H1 (cell line): Measurements from ENCODE around the gene TAGLN2. TPM values are rescaled to one million over a fixed set of nuclear protein-coding genes. Genes with fewer than 3 reads are reported as not detected.

Experiments
- CTCF ChIA-PET: fragments of 300-600 bp; sonication (Branson Sonifier 250); formaldehyde crosslinking; loops from one replicate; lab custom pipeline; 2021; ENCODE audit not compliant: partially characterized antibody; lab: Charles Lee
- POLR2A ChIA-PET: fragments of 300-600 bp; sonication (Branson Sonifier 250); formaldehyde crosslinking; loops from one replicate; lab custom pipeline; 2021; ENCODE audit warnings: inconsistent platforms; ENCODE audit not compliant: partially characterized antibody; lab: Charles Lee
- DNase-seq, 2 experiments: peaks; one replicate each; pipeline versions ENCODE4 v3.0.0 to v3.0.0-alpha.2; 2010 to 2022; ENCODE audit warnings: low spot score in 2 of 2, low read depth in 1 of 2, mixed read lengths in 1 of 2
- FAIRE-seq: peaks from 2 replicates; lab custom pipeline; 2011; peaks lifted over from hg19 to GRCh38; lab: Jason Lieb, UNC
- H2AFZ ChIP-seq: 2 replicates; pipeline ENCODE4 v1.8.1; 2012; ENCODE audit warnings: low read length, inconsistent platforms
- H2AK5ac ChIP-seq: 2 replicates; pipeline ENCODE4 v1.6.1; 2013; ENCODE audit warnings: low read depth, low read length
- H2BK120ac ChIP-seq: replicated peaks from 2 replicates; pipeline ENCODE3; 2013; ENCODE audit warnings: low read depth, low read length, inconsistent platforms
- H2BK12ac ChIP-seq: 2 replicates; pipeline ENCODE4 v1.6.1; 2013; ENCODE audit warnings: low read depth, low read length
- H2BK15ac ChIP-seq: 2 replicates; pipeline ENCODE4 v1.6.1; 2013; ENCODE audit warnings: low read length
- H2BK20ac ChIP-seq: 2 replicates; pipeline ENCODE4 v1.6.1; 2013; ENCODE audit warnings: low read length
- H2BK5ac ChIP-seq: 2 replicates; pipeline ENCODE4 v1.6.1; 2013; ENCODE audit warnings: low read depth, low read length
- H3K14ac ChIP-seq: 2 replicates; pipeline ENCODE4 v1.6.1; 2013; ENCODE audit warnings: inconsistent platforms; ENCODE audit not compliant: insufficient read length
- H3K18ac ChIP-seq: 2 replicates; pipeline ENCODE4 v1.6.1; 2013; ENCODE audit warnings: low read length; ENCODE audit errors: extremely low read depth
- H3K23ac ChIP-seq: 2 replicates; pipeline ENCODE4 v1.6.1; 2013; ENCODE audit warnings: inconsistent platforms; ENCODE audit not compliant: insufficient read length
- H3K23me2 ChIP-seq: 2 replicates; pipeline ENCODE4 v1.6.1; 2013; ENCODE audit warnings: low read depth, low read length
- H3K27ac ChIP-seq: 2 replicates; pipeline ENCODE4 v1.6.1; 2011; ENCODE audit warnings: low read depth, low read length, inconsistent platforms
- H3K27me3 ChIP-seq, 4 experiments: replicated peaks in 1 of 4; 1 replicate in 1 of 4; 2 replicates in 3 of 4; pipeline versions ENCODE4 v1.6.1 to v1.8.1; 2011 to 2013; ENCODE audit warnings: low read length in 3 of 4, mild to moderate bottlenecking in 3 of 4, inconsistent platforms in 2 of 4, mixed read lengths in 2 of 4, moderate library complexity in 1 of 4; ENCODE audit not compliant: control insufficient read depth in 3 of 4, insufficient read depth in 3 of 4; ENCODE audit errors: extremely low read depth in 1 of 4
- H3K36me3 ChIP-seq, 4 experiments: 2 replicates each; pipeline versions ENCODE4 v1.6.1 to v1.8.1; 2011 to 2013; ENCODE audit warnings: mild to moderate bottlenecking in 4 of 4, low read length in 3 of 4, moderate library complexity in 2 of 4, control low read depth in 1 of 4, inconsistent platforms in 1 of 4; ENCODE audit not compliant: insufficient read depth in 4 of 4, control insufficient read depth in 2 of 4
- H3K4ac ChIP-seq: replicated peaks from 2 replicates; pipeline ENCODE3; 2013; ENCODE audit warnings: low read length, low read depth, mixed read lengths, inconsistent platforms; ENCODE audit not compliant: insufficient read length
- H3K4me1 ChIP-seq, 4 experiments: replicated peaks in 1 of 4; 1 replicate in 1 of 4; 2 replicates in 3 of 4; pipeline versions ENCODE4 v1.6.1 to v1.8.1; 2011 to 2013; ENCODE audit warnings: low read length in 3 of 4, inconsistent platforms in 2 of 4, mixed read lengths in 1 of 4; ENCODE audit not compliant: insufficient read depth in 4 of 4, control insufficient read depth in 3 of 4
- H3K4me2 ChIP-seq, 2 experiments: 2 replicates each; pipeline versions ENCODE4 v1.6.1 to v1.8.1; 2011 to 2013; ENCODE audit warnings: low read depth in 2 of 2, low read length in 2 of 2, control low read depth in 1 of 2, inconsistent platforms in 1 of 2, mild to moderate bottlenecking in 1 of 2; ENCODE audit not compliant: insufficient read depth in 1 of 2
- H3K4me3 ChIP-seq, 4 experiments: fragments of 200-600, 300-600 bp in 1 of 4; sonication (generic), shearing (Covaris generic), sonication (Bioruptor Twin) in 1 of 4; 2 replicates each; pipeline versions ENCODE4 v1.5.1 to v1.8.1; 2011 to 2016; ENCODE audit warnings: low read length in 4 of 4, low read depth in 3 of 4, control low read depth in 2 of 4, inconsistent platforms in 2 of 4, mild to moderate bottlenecking in 2 of 4, mixed read lengths in 1 of 4, moderate library complexity in 1 of 4; ENCODE audit not compliant: insufficient read depth in 2 of 4; ENCODE audit errors: extremely low read depth in 1 of 4
- H3K56ac ChIP-seq: replicated peaks from 2 replicates; pipeline ENCODE3; 2013; ENCODE audit warnings: low read depth, mild to moderate bottlenecking, mixed read lengths, low read length, inconsistent platforms; ENCODE audit not compliant: insufficient read length
- H3K79me1 ChIP-seq: 2 replicates; pipeline ENCODE4 v1.6.1; 2013; ENCODE audit warnings: low read depth, low read length, control low read depth
- H3K79me2 ChIP-seq, 2 experiments: 2 replicates each; pipeline versions ENCODE4 v1.6.1 to v1.8.1; 2012 to 2013; ENCODE audit warnings: low read length in 2 of 2, mild to moderate bottlenecking in 2 of 2, inconsistent platforms in 1 of 2; ENCODE audit not compliant: insufficient read depth in 2 of 2, control insufficient read depth in 1 of 2
- H3K9ac ChIP-seq, 4 experiments: replicated peaks in 1 of 4; 1 replicate in 1 of 4; 2 replicates in 3 of 4; pipeline versions ENCODE4 v1.6.1 to v1.8.1; 2011 to 2013; ENCODE audit warnings: low read depth in 3 of 4, low read length in 3 of 4, control low read depth in 2 of 4, mild to moderate bottlenecking in 2 of 4, moderate library complexity in 2 of 4, inconsistent platforms in 1 of 4; ENCODE audit errors: extremely low read depth in 1 of 4
- H3K9me3 ChIP-seq, 2 experiments: 2 replicates each; pipeline versions ENCODE4 v1.6.1 to v1.8.1; 2012 to 2013; ENCODE audit warnings: mild to moderate bottlenecking in 2 of 2, moderate library complexity in 2 of 2, control low read depth in 1 of 2, inconsistent platforms in 1 of 2, low read depth in 1 of 2, low read length in 1 of 2, mixed read lengths in 1 of 2; ENCODE audit not compliant: insufficient read depth in 2 of 2
- H4K20me1 ChIP-seq, 2 experiments: replicated peaks in 1 of 2; 2 replicates each; pipeline versions ENCODE3 to v1.8.1; 2011 to 2013; ENCODE audit warnings: inconsistent platforms in 2 of 2, low read length in 2 of 2, mild to moderate bottlenecking in 1 of 2; ENCODE audit not compliant: insufficient read depth in 2 of 2, control insufficient read depth in 1 of 2
- H4K5ac ChIP-seq: 2 replicates; pipeline ENCODE4 v1.6.1; 2013; ENCODE audit warnings: low read length, low read depth, mixed read lengths, inconsistent platforms; ENCODE audit not compliant: insufficient read length
- H4K8ac ChIP-seq: 2 replicates; pipeline ENCODE4 v1.8.0; 2013; ENCODE audit warnings: mild to moderate bottlenecking, moderate library complexity, low read length, inconsistent platforms; ENCODE audit not compliant: insufficient read depth; ENCODE audit errors: extremely low read depth
- H4K91ac ChIP-seq: replicated peaks from 2 replicates; pipeline ENCODE3; 2013; ENCODE audit warnings: low read length, mixed read lengths, inconsistent platforms; ENCODE audit not compliant: insufficient read length
- JUND ChIP-seq: IDR thresholded peaks from 2 replicates; pipeline ENCODE4 v1.6.1; 2011; ENCODE audit warnings: mild to moderate bottlenecking, improper control_type of control experiment, low read length
- SP1 ChIP-seq: IDR thresholded peaks from 2 replicates; pipeline ENCODE4 v1.6.1; 2011; ENCODE audit warnings: low read depth, low read length
- SUZ12 ChIP-seq: fragments of 200-600 bp; sonication (generic); IDR thresholded peaks from 2 replicates; pipeline ENCODE4 v1.6.1; 2012; ENCODE audit warnings: mild to moderate bottlenecking, inconsistent platforms, low read length, moderate library complexity, mixed read lengths
- TEAD4 ChIP-seq: IDR thresholded peaks from 2 replicates; pipeline ENCODE4 v1.6.1; 2012; ENCODE audit warnings: low read depth, low read length, inconsistent platforms, mixed read lengths
- WGBS, 2 experiments: shearing (Covaris generic) in 1 of 2; methylation state at CpG; one replicate each; pipeline versions ENCODE4 v1.1.6 to v1.1.7; 2013 to 2015; ENCODE audit warnings: low lambda C conversion rate in 2 of 2, mixed read lengths in 2 of 2, inconsistent platforms in 1 of 2, low coverage in 1 of 2, missing lambda C conversion rate in 1 of 2; ENCODE audit not compliant: insufficient replicate concordance in 2 of 2, insufficient coverage in 1 of 2, insufficient read length in 1 of 2; ENCODE audit errors: extremely low coverage in 1 of 2, missing lambda C conversion rate in 1 of 2; 5-methylcytosine and 5-hydroxymethylcytosine counted together
- polyA plus RNA-seq, 7 experiments: library from polyadenylated mRNA; depleted of rRNA in 3 of 7; stranded (reverse) in 5 of 7; unstranded in 2 of 7; fragments of >200 nt in 5 of 7; fragments of 200-250 nt in 2 of 7; gene quantifications; 1 replicate in 5 of 7; 2 replicates in 1 of 7; 4 replicates in 1 of 7; pipeline versions ENCODE4 v1.2.1 to v1.2.3, GENCODE V29; 2011 to 2013; ENCODE audit warnings: missing spikeins in 2 of 7, mixed read lengths in 2 of 7
- total RNA-seq: library from RNA; stranded (reverse); fragmentation: NEBNext Ultra II Directional; extraction: Animal tissue kit (Norgen Biotek cat#: 25700); gene quantifications from 2 replicates; pipeline ENCODE4 v1.2.1, GENCODE V29; 2021

TAGLN2 gene
- total and polyA plus RNA-seq, 2 of the 8 experiments (the other 6 are each of a cell fraction or from before 2014, with no cell fraction given) = 93.0 to 114 TPM

DNA sequence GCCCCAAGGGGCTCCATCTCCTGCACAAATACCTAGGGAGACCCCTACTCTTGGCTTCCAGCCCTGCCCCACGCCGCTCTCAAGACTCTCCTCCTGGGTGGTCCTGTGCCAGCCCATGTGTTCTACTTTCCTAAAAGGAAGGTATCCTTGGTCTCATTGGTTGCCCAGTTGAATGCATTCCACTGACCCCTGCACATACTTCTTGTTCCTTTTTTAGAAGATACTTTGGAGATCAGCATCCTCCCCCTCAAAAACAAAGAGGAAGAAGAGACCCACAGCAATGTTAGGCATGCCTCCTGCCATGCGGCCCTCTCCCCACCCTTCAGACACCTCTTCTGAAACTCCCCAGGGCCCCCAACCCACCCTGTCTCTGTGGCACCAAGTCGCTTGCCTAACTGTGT lies 24.7 kb upstream of the TAGLN2 start:
- H3K4me1 ChIP-seq = peaks cover 4 to 9% (median 7%) of the 10 kb centered on the region in 4 experiments; a peak in 6 of 7 replicates
- ChIA-PET CTCF (interaction anchor here (16.3 to 35.5 kb wide), 2 partner anchors 13 to 55 kb away, joined by 128 to 696 read pairs; no protein-coding TSS in a partner anchor), POLR2A (interaction anchor here (1.2 to 1.4 kb wide), 2 partner anchors 17 to 61 kb away, joined by 3 read pairs; no protein-coding TSS in a partner anchor)
- no peak overlapping the region for H3K4ac ChIP-seq
- H2AFZ ChIP-seq = no peak overlapping the region
- no peak overlapping the region for H4K91ac ChIP-seq
- no peak overlapping the region for H3K4me3 ChIP-seq
- TF ChIP-seq SP1 (no peak), JUND (no peak), TEAD4 (no peak), SUZ12 (no peak)
- FAIRE-seq = no peak
- H3K23ac ChIP-seq = no peak overlapping the region
- H2BK12ac ChIP-seq = no peak overlapping the region
- 0 out of 4 replicates have a peak, but pooled peaks cover 0 to under 1% of the 10 kb centered on the region in 2 experiments for H3K79me2 ChIP-seq
- H3K56ac ChIP-seq = no peak overlapping the region
- DNase-seq = no peak
- H4K5ac ChIP-seq = no peak overlapping the region
- no peaks in the 10 kb centered on the region for H3K36me3 ChIP-seq
- no peak overlapping the region for H2BK5ac ChIP-seq
- H4K8ac ChIP-seq = no peak overlapping the region
- H3K27ac ChIP-seq = no peak overlapping the region
- no peak overlapping the region for H3K4me2 ChIP-seq
- H3K18ac ChIP-seq = no peak overlapping the region
- no peak overlapping the region for H3K14ac ChIP-seq
- H3K9ac ChIP-seq = no peak overlapping the region
- H3K9me3 ChIP-seq = no peaks in the 10 kb centered on the region
- H2BK15ac ChIP-seq = no peak overlapping the region
- WGBS, 2 experiments = 75% methylated on average over 3 of the region's 4 CpGs; no CpG with 5 or more reads in 1 of the 2 experiments
- H2AK5ac ChIP-seq = no peak overlapping the region
- no peaks in the 10 kb centered on the region; a peak in 1 of 7 replicates for H3K27me3 ChIP-seq
- no peak overlapping the region for H2BK20ac ChIP-seq
- no peaks in the 10 kb centered on the region for H3K79me1 ChIP-seq
- peaks cover 5% of the 10 kb centered on the region; the same call in 1 of the 2 replicates for H3K23me2 ChIP-seq
- H2BK120ac ChIP-seq = no peak overlapping the region
- no peaks in the 10 kb centered on the region for H4K20me1 ChIP-seq
